ENCODE data around the gene TCF7L2.

Gene TCF7L2

DNA sequence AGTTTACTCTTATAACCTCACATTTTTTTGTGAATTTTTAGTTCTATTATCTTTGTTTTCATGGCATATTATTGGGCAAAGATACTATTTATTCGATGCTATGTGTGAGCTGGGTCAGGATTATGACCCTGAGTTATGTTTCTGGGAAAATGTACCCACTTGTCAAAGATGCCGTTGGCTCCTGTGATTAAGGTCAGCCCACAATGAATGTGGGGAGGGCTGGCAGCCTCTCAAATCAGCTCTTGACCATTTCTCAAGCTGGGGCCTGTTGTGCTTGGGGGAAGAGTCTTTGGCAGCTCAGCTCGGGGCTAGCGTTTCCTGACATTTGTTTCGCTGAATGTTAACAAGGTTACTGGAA, 97.5 kb downstream of the TCF7L2 start:
- Histone ChIP-seq H3K4me1 (ENCODE audit: insufficient read depth, insufficient read length) (no peaks in the 10 kb centered on the region), H3K9ac (ENCODE audit: insufficient read length, low read depth) (no peak overlapping the region), H3K9me3 (ENCODE audit: insufficient read depth, low read length) (peaks cover 5% of the 10 kb centered on the region; the same call in 1 of the 2 replicates), H3K27me3 (ENCODE audit: insufficient read depth, insufficient read length) (no peaks in the 10 kb centered on the region), H3K36me3 (ENCODE audit: insufficient read depth, insufficient read length, low read length) (peaks cover 30% of the 10 kb centered on the region), H3K4me3 (ENCODE audit: insufficient read length, low read depth) (no peak overlapping the region)
- DNase-seq (ENCODE audit: low read depth, low spot score) = no peak
- TF ChIP-seq SUZ12 (IDR thresholded peaks at IDR 0.05; ENCODE audit: extremely low read depth, insufficient read depth, insufficient read length) (no peak), YY1 (IDR thresholded peaks at IDR 0.05; ENCODE audit: insufficient read depth, insufficient read length) (no peak)

DNA sequence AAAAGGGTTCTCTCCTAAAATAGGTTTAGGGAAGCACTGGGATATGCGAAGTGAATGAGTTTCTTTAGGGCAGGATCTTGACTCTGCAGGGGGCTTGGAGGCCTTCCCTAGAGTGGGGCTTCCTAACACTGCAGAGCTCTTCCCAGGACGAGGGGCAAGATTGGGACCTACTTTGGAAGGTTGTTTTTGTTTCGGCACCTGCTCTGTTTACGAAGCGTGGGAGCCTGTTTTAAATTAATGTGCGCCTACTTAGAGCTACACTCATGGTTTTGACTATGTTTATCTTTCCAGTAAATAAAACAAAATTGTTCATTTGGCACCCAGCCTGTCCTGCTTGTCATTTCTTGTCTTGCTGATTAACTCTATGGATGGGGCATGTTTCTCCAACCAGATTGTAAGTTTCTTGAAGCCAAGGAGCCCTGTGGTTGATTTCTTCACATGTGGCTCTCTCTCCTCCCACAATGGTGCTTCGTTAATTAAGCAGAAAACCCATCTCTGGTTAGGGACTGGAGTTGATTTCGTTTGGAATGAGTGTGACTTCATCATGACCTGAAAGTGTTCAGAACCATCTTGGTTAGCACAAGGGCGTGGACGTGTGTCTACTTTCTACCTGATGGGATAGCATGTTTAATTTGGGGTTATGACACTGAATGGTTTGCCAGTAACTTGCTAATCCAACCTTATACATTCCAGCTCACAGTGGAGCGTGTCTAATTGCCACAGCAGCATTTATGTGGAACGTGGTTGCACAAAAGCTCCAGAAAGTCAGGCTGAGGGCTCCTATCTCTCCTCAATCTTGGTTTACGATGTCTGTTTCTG, 98.1 kb downstream of the TCF7L2 start:
- Histone ChIP-seq H3K36me3 (ENCODE audit: insufficient read depth, insufficient read length, low read length) (peaks cover 30% of the 10 kb centered on the region), H3K4me3 (ENCODE audit: insufficient read length, low read depth) (no peak overlapping the region), H3K9ac (ENCODE audit: insufficient read length, low read depth) (no peak overlapping the region), H3K27me3 (ENCODE audit: insufficient read depth, insufficient read length) (no peaks in the 10 kb centered on the region), H3K9me3 (ENCODE audit: insufficient read depth, low read length) (peaks cover 5% of the 10 kb centered on the region; the same call in 1 of the 2 replicates), H3K4me1 (ENCODE audit: insufficient read depth, insufficient read length) (no peaks in the 10 kb centered on the region)
- DNase-seq (ENCODE audit: low read depth, low spot score) = peak; percentile 20
- TF ChIP-seq SUZ12 (IDR thresholded peaks at IDR 0.05; ENCODE audit: extremely low read depth, insufficient read depth, insufficient read length) (no peak), ZNF274 (IDR thresholded peaks at IDR 0.05; ENCODE audit: low read depth, low read length) (no peak), YY1 (IDR thresholded peaks at IDR 0.05; ENCODE audit: insufficient read depth, insufficient read length) (no peak)

DNA sequence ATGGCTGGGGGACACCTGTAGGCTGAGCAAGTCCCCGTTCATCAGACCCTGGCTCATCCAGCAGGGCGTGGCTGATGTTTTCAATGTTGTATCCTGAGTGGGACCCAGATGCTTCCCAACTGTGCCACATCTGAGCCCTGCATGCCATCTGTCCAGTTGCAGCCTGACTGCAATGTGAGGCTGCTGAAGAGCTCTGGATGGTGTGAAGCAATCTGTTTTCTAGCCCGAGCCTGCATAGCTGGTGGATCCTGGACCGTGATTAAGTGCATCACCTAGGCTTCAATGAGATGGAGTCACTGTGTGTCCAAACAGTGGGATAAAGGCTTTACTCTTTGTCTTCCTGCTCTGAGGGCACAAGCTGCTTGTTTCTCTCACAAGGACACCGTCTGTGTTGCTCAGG, 99.8 kb downstream of the TCF7L2 start:
- Histone ChIP-seq H3K4me3 (ENCODE audit: insufficient read length, low read depth) (no peak overlapping the region), H3K9ac (ENCODE audit: insufficient read length, low read depth) (no peak overlapping the region)

DNA sequence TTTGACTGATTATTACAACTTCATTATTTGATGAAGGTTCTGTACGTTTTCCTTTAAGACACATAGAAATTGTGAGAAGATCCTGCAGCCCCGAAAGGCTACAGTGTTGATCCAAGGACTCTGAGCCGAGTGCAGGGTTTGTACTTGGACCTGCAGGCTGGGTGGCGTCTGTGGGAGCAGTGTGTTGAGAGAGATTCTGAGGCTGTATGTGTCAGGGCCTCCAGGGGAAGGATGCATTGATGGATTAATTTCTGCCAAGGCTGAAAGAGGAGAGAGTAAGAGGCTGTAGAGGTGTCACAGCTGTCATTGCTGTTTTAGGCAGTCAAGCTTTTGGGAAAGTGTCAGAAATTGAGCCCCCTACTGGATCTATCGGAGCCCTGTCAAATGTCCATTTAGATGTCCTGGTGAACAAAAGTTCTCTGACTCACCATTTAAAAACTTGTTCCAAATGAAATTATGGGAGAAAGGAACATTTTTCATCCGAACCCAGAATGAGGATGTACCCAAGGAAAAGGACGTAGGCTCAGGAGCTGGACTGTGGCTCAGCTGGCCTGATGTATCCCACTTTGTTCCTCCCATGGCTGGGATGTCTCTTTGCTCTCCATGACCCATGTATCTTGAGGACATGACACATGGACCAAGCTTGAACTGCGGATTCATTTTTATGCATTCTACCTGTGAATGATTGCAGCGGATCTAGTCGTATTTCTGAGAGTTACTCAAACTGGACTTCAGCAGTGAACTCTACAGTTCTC, 102.2 kb downstream of the TCF7L2 start:
- Histone ChIP-seq H3K9me3 (ENCODE audit: insufficient read depth, low read length) (no peaks in the 10 kb centered on the region), H3K36me3 (ENCODE audit: insufficient read depth, insufficient read length, low read length) (peaks cover 24% of the 10 kb centered on the region), H3K9ac (ENCODE audit: insufficient read length, low read depth) (no peak overlapping the region), H3K4me1 (ENCODE audit: insufficient read depth, insufficient read length) (peaks cover 8% of the 10 kb centered on the region), H3K4me3 (ENCODE audit: insufficient read length, low read depth) (no peak overlapping the region), H3K27me3 (ENCODE audit: insufficient read depth, insufficient read length) (no peaks in the 10 kb centered on the region)
- TF ChIP-seq YY1 (IDR thresholded peaks at IDR 0.05; ENCODE audit: insufficient read depth, insufficient read length) (no peak), ZNF274 (IDR thresholded peaks at IDR 0.05; ENCODE audit: low read depth, low read length) (no peak), SUZ12 (IDR thresholded peaks at IDR 0.05; ENCODE audit: extremely low read depth, insufficient read depth, insufficient read length) (no peak)
- DNase-seq (ENCODE audit: low read depth, low spot score) = no peak

More for the DNA sequence above, 99.8 kb downstream of the TCF7L2 start:
- peaks cover 5% of the 10 kb centered on the region; the same call in 1 of the 2 replicates for H3K9me3 ChIP-seq (ENCODE audit: insufficient read depth, low read length)
- no peak for TF ChIP-seq ZNF274 (IDR thresholded peaks at IDR 0.05; ENCODE audit: low read depth, low read length)
- no peak for TF ChIP-seq YY1 (IDR thresholded peaks at IDR 0.05; ENCODE audit: insufficient read depth, insufficient read length)
- no peak for TF ChIP-seq SUZ12 (IDR thresholded peaks at IDR 0.05; ENCODE audit: extremely low read depth, insufficient read depth, insufficient read length)
- no peaks in the 10 kb centered on the region for H3K27me3 ChIP-seq (ENCODE audit: insufficient read depth, insufficient read length)
- peaks cover 21% of the 10 kb centered on the region for H3K36me3 ChIP-seq (ENCODE audit: insufficient read depth, insufficient read length, low read length)
- H3K4me1 ChIP-seq (ENCODE audit: insufficient read depth, insufficient read length) = peaks cover 4% of the 10 kb centered on the region
- no peak for DNase-seq (ENCODE audit: low read depth, low spot score)

DNA sequence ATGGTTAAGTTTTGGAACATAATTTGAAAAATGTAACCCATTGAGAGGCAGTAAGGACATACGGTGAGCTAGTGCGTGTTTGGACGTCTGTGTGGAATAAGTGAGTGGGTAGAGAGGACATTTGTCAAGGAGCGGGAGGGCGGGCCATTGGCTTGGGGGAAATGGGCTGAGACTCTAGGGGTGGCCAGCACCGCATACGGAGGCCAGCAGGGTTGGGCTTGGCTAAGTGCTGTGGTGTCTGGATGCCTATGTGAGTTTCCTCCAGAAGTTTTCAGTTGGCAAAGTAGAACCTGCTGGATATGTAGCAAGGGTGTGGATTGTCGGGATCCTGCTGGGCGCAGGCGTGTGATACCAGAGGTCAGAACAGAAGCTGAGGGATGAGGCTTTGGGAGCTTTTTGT, 103.0 kb downstream of the TCF7L2 start:
- no peak for TF ChIP-seq ZNF274 (IDR thresholded peaks at IDR 0.05; ENCODE audit: low read depth, low read length)
- no peak for TF ChIP-seq YY1 (IDR thresholded peaks at IDR 0.05; ENCODE audit: insufficient read depth, insufficient read length)
- no peak for TF ChIP-seq SUZ12 (IDR thresholded peaks at IDR 0.05; ENCODE audit: extremely low read depth, insufficient read depth, insufficient read length)
- H3K27me3 ChIP-seq (ENCODE audit: insufficient read depth, insufficient read length) = no peaks in the 10 kb centered on the region
- H3K4me3 ChIP-seq (ENCODE audit: insufficient read length, low read depth) = no peak overlapping the region

DNA sequence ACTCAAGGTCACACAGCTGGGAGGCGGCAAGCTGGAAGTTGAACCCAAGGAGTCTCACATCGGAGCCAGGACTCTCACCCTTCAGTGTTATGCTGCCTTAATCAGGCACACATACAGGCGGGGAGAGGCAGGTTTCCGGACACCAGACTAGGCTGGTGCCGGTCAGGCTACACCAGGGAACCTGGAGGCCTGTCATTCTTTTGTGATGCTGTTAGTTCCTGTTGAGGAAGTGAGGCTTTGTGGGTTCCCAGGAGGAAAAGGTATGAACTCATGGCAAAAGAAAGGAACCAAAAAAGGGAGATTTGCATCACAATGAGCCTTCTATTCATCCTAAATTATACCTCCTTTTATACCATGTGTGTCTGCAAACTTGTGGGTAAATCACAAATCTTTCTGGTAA, 103.8 kb downstream of the TCF7L2 start:
- Histone ChIP-seq H3K9me3 (ENCODE audit: insufficient read depth, low read length) (no peaks in the 10 kb centered on the region), H3K4me1 (ENCODE audit: insufficient read depth, insufficient read length) (peaks cover 19% of the 10 kb centered on the region), H3K9ac (ENCODE audit: insufficient read length, low read depth) (no peak overlapping the region), H3K4me3 (ENCODE audit: insufficient read length, low read depth) (no peak overlapping the region), H3K27me3 (ENCODE audit: insufficient read depth, insufficient read length) (no peaks in the 10 kb centered on the region), H3K36me3 (ENCODE audit: insufficient read depth, insufficient read length, low read length) (peaks cover 19% of the 10 kb centered on the region)
- TF ChIP-seq YY1 (IDR thresholded peaks at IDR 0.05; ENCODE audit: insufficient read depth, insufficient read length) (no peak), ZNF274 (IDR thresholded peaks at IDR 0.05; ENCODE audit: low read depth, low read length) (no peak), SUZ12 (IDR thresholded peaks at IDR 0.05; ENCODE audit: extremely low read depth, insufficient read depth, insufficient read length) (no peak)
- peak; percentile 81 for DNase-seq (ENCODE audit: low read depth, low spot score)

More for the DNA sequence above, 103.0 kb downstream of the TCF7L2 start:
- DNase-seq (ENCODE audit: low read depth, low spot score) = no peak
- H3K36me3 ChIP-seq (ENCODE audit: insufficient read depth, insufficient read length, low read length) = peaks cover 23% of the 10 kb centered on the region
- no peaks in the 10 kb centered on the region for H3K9me3 ChIP-seq (ENCODE audit: insufficient read depth, low read length)
- peaks cover 12% of the 10 kb centered on the region for H3K4me1 ChIP-seq (ENCODE audit: insufficient read depth, insufficient read length)
- no peak overlapping the region for H3K9ac ChIP-seq (ENCODE audit: insufficient read length, low read depth)

DNA sequence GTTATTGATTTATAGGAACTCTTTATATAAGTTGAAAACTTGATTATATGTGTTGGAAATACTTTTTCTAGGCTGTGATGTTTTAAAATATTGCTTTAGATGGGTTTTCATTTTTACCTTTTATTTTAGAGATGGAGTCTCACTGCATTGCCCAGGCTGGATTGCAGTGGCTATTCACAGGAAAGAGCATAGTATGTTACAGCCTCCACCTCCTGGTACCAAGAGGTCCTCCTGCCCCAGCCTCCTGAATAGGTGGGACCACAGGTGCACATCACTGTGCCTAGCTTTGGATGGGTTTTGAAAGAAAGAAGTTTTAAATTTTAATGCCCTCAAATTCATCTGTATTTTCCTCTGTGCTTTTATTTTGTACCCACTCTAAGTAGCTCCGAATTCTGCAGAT, 105.4 kb downstream of the TCF7L2 start:
- TF ChIP-seq YY1 (IDR thresholded peaks at IDR 0.05; ENCODE audit: insufficient read depth, insufficient read length) (no peak), ZNF274 (IDR thresholded peaks at IDR 0.05; ENCODE audit: low read depth, low read length) (no peak), SUZ12 (IDR thresholded peaks at IDR 0.05; ENCODE audit: extremely low read depth, insufficient read depth, insufficient read length) (no peak)
- Histone ChIP-seq H3K4me3 (ENCODE audit: insufficient read length, low read depth) (no peak overlapping the region), H3K9ac (ENCODE audit: insufficient read length, low read depth) (no peak overlapping the region), H3K9me3 (ENCODE audit: insufficient read depth, low read length) (no peaks in the 10 kb centered on the region), H3K36me3 (ENCODE audit: insufficient read depth, insufficient read length, low read length) (peaks cover 13% of the 10 kb centered on the region), H3K27me3 (ENCODE audit: insufficient read depth, insufficient read length) (no peaks in the 10 kb centered on the region), H3K4me1 (ENCODE audit: insufficient read depth, insufficient read length) (peaks cover 22% of the 10 kb centered on the region)
- no peak for DNase-seq (ENCODE audit: low read depth, low spot score)

All from NT2/D1 (cell line).